GM23248 (cell line): Measurements from ENCODE around the gene LGALS8. TPM values are rescaled to one million over a fixed set of nuclear protein-coding genes. Genes with fewer than 3 reads are reported as not detected.
"Not testable (repeated sequence)": the region's sequence is repeated elsewhere in the genome, so short reads cannot be mapped to it uniquely, and the experiment has no call there.

ENCODE experiments used
- DNase-seq: peaks from one replicate; pipeline ENCODE4 v3.0.0-alpha.2; 2015
- H2AFZ ChIP-seq: fragments of 200-600 bp; sonication (generic); 2 replicates; pipeline ENCODE4 v1.6.1; 2016; ENCODE audit warnings: antibody characterized with exemption
- H3F3A ChIP-seq: fragments of 200-600 bp; sonication (generic); 2 replicates; pipeline ENCODE4 v1.6.1; 2016; ENCODE audit warnings: mild to moderate bottlenecking, antibody characterized with exemption, mixed run types; ENCODE audit not compliant: insufficient read depth
- H3K27ac ChIP-seq: fragments of 200-600 bp; sonication (generic); 2 replicates; pipeline ENCODE4 v1.5.1; 2016; ENCODE audit warnings: mild to moderate bottlenecking
- H3K27me3 ChIP-seq: fragments of 200-600 bp; sonication (generic); replicated peaks from 2 replicates; pipeline ENCODE4 v1.6.1; 2016; ENCODE audit warnings: mild to moderate bottlenecking; ENCODE audit not compliant: insufficient read depth
- H3K36me3 ChIP-seq: fragments of 200-600 bp; sonication (generic); 2 replicates; pipeline ENCODE4 v1.6.1; 2016; ENCODE audit warnings: low read depth, mild to moderate bottlenecking
- H3K4me1 ChIP-seq: fragments of 200-600 bp; sonication (generic); 2 replicates; pipeline ENCODE4 v1.6.1; 2016; ENCODE audit warnings: mild to moderate bottlenecking; ENCODE audit not compliant: insufficient read depth
- H3K4me2 ChIP-seq: fragments of 200-600 bp; sonication (generic); one replicate; pipeline ENCODE4 v1.6.1; 2016; ENCODE audit warnings: mild to moderate bottlenecking; ENCODE audit not compliant: unreplicated experiment
- H3K4me3 ChIP-seq: fragments of 200-600 bp; sonication (generic); 2 replicates; pipeline ENCODE4 v1.5.1; 2016; ENCODE audit warnings: mild to moderate bottlenecking
- H3K79me2 ChIP-seq: fragments of 200-600 bp; sonication (generic); 2 replicates; pipeline ENCODE4 v1.6.1; 2016; ENCODE audit warnings: mild to moderate bottlenecking; ENCODE audit not compliant: insufficient read depth
- H3K9ac ChIP-seq: fragments of 200-600 bp; sonication (generic); 2 replicates; pipeline ENCODE4 v1.6.1; 2016; ENCODE audit warnings: mild to moderate bottlenecking
- H3K9me2 ChIP-seq: fragments of 200-600 bp; sonication (generic); 2 replicates; pipeline ENCODE4 v1.6.1; 2016; ENCODE audit warnings: mixed run types, mild to moderate bottlenecking, moderate library complexity; ENCODE audit not compliant: insufficient read depth
- H3K9me3 ChIP-seq: fragments of 200-600 bp; sonication (generic); one replicate; pipeline ENCODE4 v1.6.1; 2017; ENCODE audit warnings: low read depth
- H4K20me1 ChIP-seq: fragments of 200-600 bp; sonication (generic); 2 replicates; pipeline ENCODE4 v1.6.0; 2016; ENCODE audit not compliant: insufficient read depth
- EZH2 ChIP-seq: fragments of 200-600 bp; sonication (generic); IDR thresholded peaks from 2 replicates; pipeline ENCODE4 v1.6.1; 2018; ENCODE audit warnings: antibody characterized with exemption, mild to moderate bottlenecking; ENCODE audit not compliant: insufficient read depth, poor library complexity, severe bottlenecking
- EZH2phosphoT487 ChIP-seq: fragments of 200-600 bp; sonication (generic); IDR thresholded peaks from 2 replicates; pipeline ENCODE4 v1.6.1; 2018; ENCODE audit warnings: antibody characterized with exemption, moderate library complexity, mild to moderate bottlenecking, low read depth; ENCODE audit not compliant: insufficient read depth
- WGBS, 2 experiments: methylation state at CpG; one replicate each; pipeline ENCODE4 v1.1.6; 2015 to 2017; ENCODE audit warnings: low lambda C conversion rate in 2 of 2, low coverage in 1 of 2; ENCODE audit errors: missing lambda C conversion rate in 2 of 2; 5-methylcytosine and 5-hydroxymethylcytosine counted together
- in situ Hi-C: fragments of 300-500 bp; cut with MboI; formaldehyde crosslinking; loops from 2 replicates; pipeline ENCODE4 v1.15.0; 2020
- polyA plus RNA-seq: library from polyadenylated mRNA; unstranded; fragments of >200 nt; fragmentation: Nextera tagmentation; extraction: Ambion mirVana; gene quantifications from 2 replicates; pipeline ENCODE4 v1.2.1, GENCODE V29; 2016
- total RNA-seq: library from RNA; depleted of rRNA; stranded (reverse); fragments of >200 nt; shearing (Covaris generic); gene quantifications from 2 replicates; pipeline ENCODE4 v1.2.3, GENCODE V29; 2014

LGALS8 gene
- total and polyA plus RNA-seq, 2 experiments from 2014 or later = 43.3 to 68.6 TPM

GRCh38 chr1:236575523-236575922, 51.7 kb downstream of the LGALS8 start:
- in situ Hi-C loops = no loop called here
- DNase-seq = peak; percentile 77

GRCh38 chr1:236576004-236576403, 52.2 kb downstream of the LGALS8 start:
- TF ChIP-seq EZH2 = no peak
- no peak for TF ChIP-seq EZH2phosphoT487
- peaks cover 45% of the 10 kb centered on the region for H3F3A ChIP-seq
- no peaks in the 10 kb centered on the region for H3K27me3 ChIP-seq
- no peak overlapping the region for H2AFZ ChIP-seq
- H3K36me3 ChIP-seq = peaks cover 68% of the 10 kb centered on the region
- peak overlapping the region; percentile 63 for H3K27ac ChIP-seq
- H3K9me3 ChIP-seq = no peaks in the 10 kb centered on the region
- peak; percentile 81 for DNase-seq
- peaks cover 11% of the 10 kb centered on the region; the same call in 1 of the 2 replicates for H3K79me2 ChIP-seq
- in situ Hi-C loops = no loop called here
- 15 to 23% methylated on average over 2 of the region's 2 CpGs for WGBS, 2 experiments
- H3K4me1 ChIP-seq = peaks cover 22% of the 10 kb centered on the region
- no peaks in the 10 kb centered on the region for H4K20me1 ChIP-seq
- H3K9me2 ChIP-seq = no peaks in the 10 kb centered on the region
- H3K4me3 ChIP-seq = peak overlapping the region; percentile 29
- peak overlapping the region; percentile 63 for H3K4me2 ChIP-seq
- H3K9ac ChIP-seq = peak overlapping the region; percentile 32

More at GRCh38 chr1:236575523-236575922, 51.7 kb downstream of the LGALS8 start:
- Histone ChIP-seq H2AFZ (no peak overlapping the region), H3K9me2 (no peaks in the 10 kb centered on the region), H3K27me3 (no peaks in the 10 kb centered on the region), H3K4me1 (peaks cover 22% of the 10 kb centered on the region), H4K20me1 (no peaks in the 10 kb centered on the region), H3K4me2 (peak overlapping the region; percentile 63), H3K9ac (peak overlapping the region; percentile 32), H3K4me3 (peak overlapping the region; percentile 29), H3F3A (peaks cover 45% of the 10 kb centered on the region), H3K9me3 (no peaks in the 10 kb centered on the region), H3K79me2 (peaks cover 11% of the 10 kb centered on the region; the same call in 1 of the 2 replicates), H3K27ac (peak overlapping the region; percentile 63), H3K36me3 (peaks cover 71% of the 10 kb centered on the region)
- WGBS, 2 experiments = 67 to 76% methylated on average over 3 of the region's 3 CpGs
- TF ChIP-seq EZH2phosphoT487 (no peak), EZH2 (no peak)

- DNase-seq, H3K9me2 ChIP-seq, H3K9me3 ChIP-seq, H3K4me2 ChIP-seq, H3K27me3 ChIP-seq, H4K20me1 ChIP-seq, in situ Hi-C loops, H3K9ac ChIP-seq, H3K4me3 ChIP-seq, H2AFZ ChIP-seq: not testable (repeated sequence)
- Histone ChIP-seq H3K27ac (0 out of 2 replicates have a peak overlapping the region, but pooled peaks have one; percentile 63), H3K79me2 (peaks cover 11% of the 10 kb centered on the region; the same call in 1 of the 2 replicates), H3F3A (peaks cover 45% of the 10 kb centered on the region), H3K4me1 (peaks cover 22% of the 10 kb centered on the region), H3K36me3 (peaks cover 70% of the 10 kb centered on the region)
- 93 to 94% methylated on average over 7 of the region's 7 CpGs for WGBS, 2 experiments
These were observed 53.3 kb downstream of the LGALS8 start for GRCh38 chr1:236577041-236577440.

- 82 to 88% methylated on average over 3 of the region's 3 CpGs for WGBS, 2 experiments
- TF ChIP-seq EZH2 (no peak), EZH2phosphoT487 (no peak)
- peaks cover 5% of the 10 kb centered on the region; the same call in 1 of the 2 replicates for H3K79me2 ChIP-seq
- H3K9ac ChIP-seq = no peak overlapping the region
- no peaks in the 10 kb centered on the region for H3K9me3 ChIP-seq
- DNase-seq = no peak
- H3K27ac ChIP-seq = no peak overlapping the region
- H3K4me2 ChIP-seq = no peak overlapping the region
- H3K4me3 ChIP-seq = no peak overlapping the region
- H2AFZ ChIP-seq = no peak overlapping the region
- no peaks in the 10 kb centered on the region for H3K27me3 ChIP-seq
- H3F3A ChIP-seq = peaks cover 45% of the 10 kb centered on the region
- no peaks in the 10 kb centered on the region for H4K20me1 ChIP-seq
- in situ Hi-C loops = no loop called here
- peaks cover 67% of the 10 kb centered on the region for H3K36me3 ChIP-seq
- peaks cover 22% of the 10 kb centered on the region for H3K4me1 ChIP-seq
- no peaks in the 10 kb centered on the region for H3K9me2 ChIP-seq
These were observed 54.9 kb downstream of the LGALS8 start for GRCh38 chr1:236578661-236579060.

- Histone ChIP-seq H3F3A (peaks cover 35% of the 10 kb centered on the region), H3K36me3 (peaks cover 70% of the 10 kb centered on the region), H3K4me1 (peaks cover 14% of the 10 kb centered on the region)
- H4K20me1 ChIP-seq, H3K27me3 ChIP-seq, H2AFZ ChIP-seq, H3K9ac ChIP-seq, H3K27ac ChIP-seq, H3K79me2 ChIP-seq, H3K4me3 ChIP-seq, DNase-seq, H3K9me2 ChIP-seq, H3K4me2 ChIP-seq, in situ Hi-C loops, H3K9me3 ChIP-seq: not testable (repeated sequence)
- 97 to 100% methylated on average over 3 of the region's 3 CpGs for WGBS, 2 experiments
These were observed 56.6 kb downstream of the LGALS8 start for GRCh38 chr1:236580404-236580803.
